NB4 (cell line): ENCODE measurements around the gene RFX2.

ENCODE experiments used
- DNase-seq: peaks from one replicate; pipeline ENCODE4 v3.0.0; 2010; ENCODE audit warnings: low read depth
- H3K4me3 ChIP-seq: one replicate; pipeline ENCODE4 v1.5.1; 2011; ENCODE audit warnings: mild to moderate bottlenecking, low read depth, low read length, moderate library complexity
- MYC ChIP-seq: IDR thresholded peaks from 2 replicates; pipeline ENCODE4 v1.6.1; 2011; ENCODE audit warnings: low read depth, low read length
- POLR2A ChIP-seq: IDR thresholded peaks from 2 replicates; pipeline ENCODE4 v1.6.1; 2011; ENCODE audit warnings: mild to moderate bottlenecking; ENCODE audit not compliant: insufficient read length; ENCODE audit errors: extremely low read depth
- TF ChIP-seq, protein P1 (sequence below): IDR thresholded peaks from one replicate; pipeline ENCODE4 v1.5.1; 2012; ENCODE audit warnings: low read depth, low read length
- TF ChIP-seq, protein P2 (sequence below): IDR thresholded peaks from 2 replicates; pipeline ENCODE4 v1.6.1; 2011; ENCODE audit warnings: low read depth, low read length

RFX2 gene

GRCh38 chr19:5956728-5957127, 153.6 kb downstream of the RFX2 start:
- no peak for DNase-seq
- no peak for TF ChIP-seq MYC
- TF ChIP-seq, protein P1, sequence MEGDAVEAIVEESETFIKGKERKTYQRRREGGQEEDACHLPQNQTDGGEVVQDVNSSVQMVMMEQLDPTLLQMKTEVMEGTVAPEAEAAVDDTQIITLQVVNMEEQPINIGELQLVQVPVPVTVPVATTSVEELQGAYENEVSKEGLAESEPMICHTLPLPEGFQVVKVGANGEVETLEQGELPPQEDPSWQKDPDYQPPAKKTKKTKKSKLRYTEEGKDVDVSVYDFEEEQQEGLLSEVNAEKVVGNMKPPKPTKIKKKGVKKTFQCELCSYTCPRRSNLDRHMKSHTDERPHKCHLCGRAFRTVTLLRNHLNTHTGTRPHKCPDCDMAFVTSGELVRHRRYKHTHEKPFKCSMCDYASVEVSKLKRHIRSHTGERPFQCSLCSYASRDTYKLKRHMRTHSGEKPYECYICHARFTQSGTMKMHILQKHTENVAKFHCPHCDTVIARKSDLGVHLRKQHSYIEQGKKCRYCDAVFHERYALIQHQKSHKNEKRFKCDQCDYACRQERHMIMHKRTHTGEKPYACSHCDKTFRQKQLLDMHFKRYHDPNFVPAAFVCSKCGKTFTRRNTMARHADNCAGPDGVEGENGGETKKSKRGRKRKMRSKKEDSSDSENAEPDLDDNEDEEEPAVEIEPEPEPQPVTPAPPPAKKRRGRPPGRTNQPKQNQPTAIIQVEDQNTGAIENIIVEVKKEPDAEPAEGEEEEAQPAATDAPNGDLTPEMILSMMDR: no peak
- TF ChIP-seq POLR2A: no peak
- TF ChIP-seq, protein P2, sequence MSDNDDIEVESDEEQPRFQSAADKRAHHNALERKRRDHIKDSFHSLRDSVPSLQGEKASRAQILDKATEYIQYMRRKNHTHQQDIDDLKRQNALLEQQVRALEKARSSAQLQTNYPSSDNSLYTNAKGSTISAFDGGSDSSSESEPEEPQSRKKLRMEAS: no peak
- no peak overlapping the region for H3K4me3 ChIP-seq

- DNase-seq: no peak
- TF ChIP-seq POLR2A: no peak
- no peak for TF ChIP-seq MYC
- TF ChIP-seq, protein P2: no peak
- TF ChIP-seq, protein P1: no peak
- no peak overlapping the region for H3K4me3 ChIP-seq
These were observed 154.0 kb downstream of the RFX2 start for GRCh38 chr19:5956323-5956722.

DNA sequence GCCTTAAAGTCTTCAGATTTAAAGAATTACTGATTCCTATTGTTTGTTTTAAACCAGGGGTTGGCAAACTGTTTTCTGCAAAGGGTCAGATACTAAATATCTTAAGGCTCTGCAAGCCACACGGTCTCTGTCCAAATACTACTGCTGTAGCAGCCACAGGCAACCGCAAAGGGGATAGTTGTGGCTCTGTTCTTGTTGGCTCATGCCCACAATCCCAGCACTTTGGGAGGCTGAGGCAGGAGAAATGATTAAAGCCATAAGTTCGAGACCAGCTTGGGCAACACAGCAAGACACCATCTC, 154.7 kb downstream of the RFX2 start:
- TF ChIP-seq, protein P1: no peak
- no peak for TF ChIP-seq MYC
- no peak overlapping the region for H3K4me3 ChIP-seq
- DNase-seq: no peak

DNA sequence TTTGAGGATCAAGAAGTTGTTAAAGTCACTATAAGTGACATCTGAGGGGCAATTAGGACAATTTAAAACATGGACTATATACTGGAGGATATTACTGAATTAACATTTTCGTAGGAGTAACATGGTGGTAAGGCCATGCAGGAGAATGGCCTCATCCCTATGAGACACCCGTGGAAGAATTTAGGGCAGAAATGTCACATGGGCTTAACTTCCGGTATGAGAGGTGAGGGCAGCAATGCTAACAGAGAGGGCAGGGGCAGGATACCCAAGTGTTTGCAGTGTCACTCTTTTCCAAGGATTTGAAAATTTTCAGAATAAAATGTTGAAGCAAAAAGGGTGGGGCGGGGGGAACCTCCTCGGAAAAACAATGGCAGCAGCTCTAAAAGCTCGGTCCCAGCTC, 156.0 kb downstream of the RFX2 start:
- no peak overlapping the region for H3K4me3 ChIP-seq
- DNase-seq: no peak
- no peak for TF ChIP-seq MYC
- TF ChIP-seq, protein P2: no peak
- TF ChIP-seq, protein P1: no peak
- no peak for TF ChIP-seq POLR2A

DNA sequence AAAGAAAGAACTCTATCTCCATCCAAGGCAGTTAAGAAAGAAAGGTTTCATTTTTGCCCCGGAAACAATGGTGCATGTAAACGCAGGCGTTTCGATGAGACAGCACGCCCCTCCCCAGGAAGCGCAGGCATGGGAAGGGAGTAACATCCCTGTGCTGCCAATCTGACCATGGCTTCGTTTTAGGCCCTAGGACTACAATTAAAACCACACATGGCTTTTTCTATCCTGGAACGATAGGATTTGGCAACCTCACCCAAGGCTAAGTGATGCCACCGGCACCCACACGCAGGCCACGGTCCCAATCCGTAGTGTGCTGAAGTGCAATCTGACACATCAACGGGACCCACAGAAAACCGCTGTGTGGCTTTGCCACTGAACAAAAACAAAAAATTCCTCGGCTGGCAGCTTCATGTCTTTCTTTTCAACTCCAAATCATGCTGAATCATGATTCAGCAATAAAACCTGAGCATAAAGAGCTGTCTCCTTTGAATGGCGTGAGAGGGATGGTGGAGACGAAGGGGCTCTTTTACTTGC, 156.6 kb downstream of the RFX2 start:
- TF ChIP-seq MYC (no peak), POLR2A (no peak)
- TF ChIP-seq, protein P1: no peak
- TF ChIP-seq, protein P2: no peak
- no peak for DNase-seq
- H3K4me3 ChIP-seq: no peak overlapping the region

DNA sequence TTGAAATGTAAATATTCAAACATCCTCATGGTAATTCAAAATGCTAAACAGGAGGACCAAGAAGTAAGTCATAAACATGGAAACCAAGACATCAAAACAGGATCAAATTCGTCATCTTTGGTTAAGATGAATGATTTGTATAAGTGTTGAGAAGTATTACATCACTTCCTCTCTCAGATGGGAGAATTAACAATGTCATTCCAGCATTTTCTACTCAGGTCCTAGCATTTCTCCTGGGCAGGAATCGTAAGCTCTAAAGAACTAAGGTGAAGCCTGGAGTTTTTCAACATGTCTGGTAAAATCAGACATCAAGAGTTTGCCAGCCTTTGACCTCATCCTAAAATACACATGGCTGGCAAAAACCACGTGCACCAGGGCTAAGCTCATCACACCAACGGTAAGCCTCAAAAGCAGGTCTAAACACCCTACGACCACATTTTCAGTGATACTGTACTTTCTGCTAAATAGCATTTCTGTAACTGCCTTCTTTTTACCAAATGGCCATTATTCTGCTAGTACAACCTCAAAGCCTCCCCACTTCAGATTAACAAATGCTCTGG, 157.2 kb downstream of the RFX2 start:
- TF ChIP-seq, protein P1: no peak
- TF ChIP-seq MYC: no peak
- TF ChIP-seq, protein P2: no peak
- TF ChIP-seq POLR2A: no peak
- no peak overlapping the region for H3K4me3 ChIP-seq
- DNase-seq: no peak
